ENCODE results near the gene SI.
A peak's percentile ranks its signal among the peaks of the same experiment; 100 is the strongest.
"Not testable (repeated sequence)": the region's sequence is repeated elsewhere in the genome, so short reads cannot be mapped to it uniquely, and the experiment has no call there.

The SI gene

DNA sequence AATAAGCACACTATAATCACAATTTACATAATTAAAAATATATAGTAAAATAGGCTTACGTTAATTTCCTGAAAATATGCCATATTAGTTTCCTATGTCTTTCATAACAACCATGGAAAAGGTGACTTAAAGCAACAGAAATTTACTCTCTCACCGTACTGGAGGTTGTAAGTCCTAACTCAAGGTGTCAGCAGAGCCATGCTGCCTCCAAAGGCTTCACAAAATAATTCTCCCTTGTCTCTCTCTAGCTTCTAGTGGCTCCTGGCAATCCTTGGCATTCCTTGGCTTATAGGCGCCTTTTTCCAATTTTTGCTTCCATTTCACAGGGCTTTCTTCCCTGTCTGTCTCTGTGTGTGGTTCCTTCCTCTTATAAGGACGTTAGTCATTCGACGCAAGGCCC, 7.6 kb downstream of the SI start:
- DNase-seq (ENCODE audit: low read depth): no peak
- H3K4me3 ChIP-seq (ENCODE audit: low read depth, low read length): no peak overlapping the region
- TF ChIP-seq, protein P1, sequence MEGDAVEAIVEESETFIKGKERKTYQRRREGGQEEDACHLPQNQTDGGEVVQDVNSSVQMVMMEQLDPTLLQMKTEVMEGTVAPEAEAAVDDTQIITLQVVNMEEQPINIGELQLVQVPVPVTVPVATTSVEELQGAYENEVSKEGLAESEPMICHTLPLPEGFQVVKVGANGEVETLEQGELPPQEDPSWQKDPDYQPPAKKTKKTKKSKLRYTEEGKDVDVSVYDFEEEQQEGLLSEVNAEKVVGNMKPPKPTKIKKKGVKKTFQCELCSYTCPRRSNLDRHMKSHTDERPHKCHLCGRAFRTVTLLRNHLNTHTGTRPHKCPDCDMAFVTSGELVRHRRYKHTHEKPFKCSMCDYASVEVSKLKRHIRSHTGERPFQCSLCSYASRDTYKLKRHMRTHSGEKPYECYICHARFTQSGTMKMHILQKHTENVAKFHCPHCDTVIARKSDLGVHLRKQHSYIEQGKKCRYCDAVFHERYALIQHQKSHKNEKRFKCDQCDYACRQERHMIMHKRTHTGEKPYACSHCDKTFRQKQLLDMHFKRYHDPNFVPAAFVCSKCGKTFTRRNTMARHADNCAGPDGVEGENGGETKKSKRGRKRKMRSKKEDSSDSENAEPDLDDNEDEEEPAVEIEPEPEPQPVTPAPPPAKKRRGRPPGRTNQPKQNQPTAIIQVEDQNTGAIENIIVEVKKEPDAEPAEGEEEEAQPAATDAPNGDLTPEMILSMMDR (IDR thresholded peaks at IDR 0.05; ENCODE audit: control insufficient read depth, extremely low read depth, insufficient read depth): peak; percentile 26; the same call in 1 of the 2 replicates

DNA sequence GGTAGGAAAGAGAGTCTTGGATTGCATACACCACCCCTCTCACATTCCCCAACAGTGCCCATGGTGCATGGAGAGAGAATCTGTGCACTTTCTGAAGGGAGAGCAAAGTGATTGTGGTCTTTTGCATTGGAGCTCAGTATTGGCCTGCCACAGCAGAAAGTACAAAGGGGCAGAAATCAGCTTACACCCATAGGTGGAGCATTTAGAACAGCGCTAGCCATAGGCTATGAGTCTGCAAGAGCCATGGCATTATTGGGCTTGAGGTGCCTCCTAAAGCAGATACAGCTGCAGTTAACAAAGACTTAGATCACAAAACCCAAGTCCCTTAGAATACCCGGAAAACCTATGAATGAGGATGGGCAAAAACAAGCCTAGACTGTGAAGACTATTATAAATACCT, 21.8 kb downstream of the SI start:
- TF ChIP-seq, protein P1 (IDR thresholded peaks at IDR 0.05; ENCODE audit: control insufficient read depth, extremely low read depth, insufficient read depth): no peak
- no peak for DNase-seq (ENCODE audit: low read depth)
- H3K4me3 ChIP-seq (ENCODE audit: low read depth, low read length): no peak overlapping the region

DNA sequence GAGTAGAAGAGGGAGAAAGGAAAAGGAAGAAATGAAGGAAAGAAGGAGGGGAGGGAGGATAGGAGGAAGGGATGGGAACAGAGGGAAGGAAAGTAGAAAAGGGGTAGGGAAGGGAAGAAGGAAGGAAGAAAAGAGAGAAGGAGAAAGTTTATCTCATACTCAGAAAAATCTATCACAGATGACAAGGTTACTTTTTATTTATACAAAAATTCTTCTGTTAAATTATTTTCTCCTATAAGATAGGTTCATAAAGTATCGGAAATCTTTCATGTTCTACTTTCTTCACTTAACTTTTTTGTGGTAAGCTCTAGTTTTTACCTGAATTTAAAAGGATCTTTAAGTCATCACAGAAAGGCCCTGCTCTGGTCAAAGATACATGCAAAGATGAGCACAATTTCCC, 38.1 kb downstream of the SI start:
- no peak overlapping the region for H3K4me3 ChIP-seq (ENCODE audit: low read depth, low read length)
- DNase-seq (ENCODE audit: low read depth): no peak
- TF ChIP-seq, protein P1 (IDR thresholded peaks at IDR 0.05; ENCODE audit: control insufficient read depth, extremely low read depth, insufficient read depth): no peak

DNA sequence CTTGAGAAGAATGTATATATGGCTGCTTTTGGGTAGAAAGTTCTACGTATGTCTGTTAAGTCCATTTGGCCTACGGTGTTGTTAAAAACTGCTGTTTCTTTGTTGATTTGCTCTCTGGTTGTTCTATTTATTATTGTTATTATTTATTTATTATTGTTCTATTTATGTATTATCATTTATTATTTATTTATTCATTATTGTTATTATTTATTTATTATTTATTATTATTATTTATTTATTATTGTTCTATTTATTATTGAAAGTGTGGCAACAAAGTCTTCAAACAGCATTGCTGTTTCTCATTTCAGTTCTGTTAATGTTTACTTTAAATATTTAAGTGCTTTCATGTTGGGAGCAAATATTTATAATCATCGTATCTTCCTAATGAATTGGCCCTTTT, 66.7 kb downstream of the SI start:
- no peak for DNase-seq (ENCODE audit: low read depth)
- no peak overlapping the region for H3K4me3 ChIP-seq (ENCODE audit: low read depth, low read length)
- TF ChIP-seq, protein P1 (IDR thresholded peaks at IDR 0.05; ENCODE audit: control insufficient read depth, extremely low read depth, insufficient read depth): no peak

DNA sequence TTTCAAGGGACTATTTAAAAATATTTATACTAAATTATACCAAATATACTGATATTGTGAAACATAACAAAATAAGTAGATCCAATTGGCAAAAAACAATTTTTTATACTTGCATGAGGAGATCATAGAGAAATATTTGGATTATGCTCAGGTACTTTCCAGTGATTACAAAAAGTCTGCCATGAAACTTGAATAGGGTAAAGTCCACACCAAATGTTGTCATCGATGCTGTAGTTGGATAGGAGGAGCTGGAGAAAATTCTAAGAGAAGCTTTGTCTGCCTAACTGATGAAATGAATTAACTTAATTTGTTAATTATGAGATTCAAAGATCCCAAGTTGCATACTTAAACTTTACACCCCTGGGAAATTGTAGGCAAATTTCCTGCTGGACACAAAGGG, 93.3 kb downstream of the SI start:
- TF ChIP-seq, protein P1 (IDR thresholded peaks at IDR 0.05; ENCODE audit: control insufficient read depth, extremely low read depth, insufficient read depth): no peak
- DNase-seq (ENCODE audit: low read depth): no peak

DNA sequence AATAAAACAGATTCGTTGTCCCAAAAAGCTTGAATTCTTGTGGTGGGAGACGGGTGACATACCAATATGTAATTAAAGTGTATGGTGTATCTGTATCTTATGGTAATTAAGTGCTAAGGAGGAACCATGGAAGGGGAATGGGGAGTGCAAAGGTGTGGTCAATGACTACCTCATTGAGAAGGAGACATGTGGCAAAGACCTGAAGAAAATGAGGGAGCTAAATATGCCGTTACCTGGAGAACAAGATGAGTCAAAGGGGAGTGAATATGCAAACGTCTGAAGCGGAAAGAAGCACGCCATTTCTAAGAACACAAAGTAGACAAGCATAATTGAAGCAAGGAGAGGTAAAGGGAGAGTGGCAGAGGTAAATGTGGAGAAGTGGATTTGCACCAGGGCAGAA, 115.7 kb downstream of the SI start:
- TF ChIP-seq, protein P1 (IDR thresholded peaks at IDR 0.05; ENCODE audit: control insufficient read depth, extremely low read depth, insufficient read depth): no peak
- no peak for DNase-seq (ENCODE audit: low read depth)
- no peak overlapping the region for H3K4me3 ChIP-seq (ENCODE audit: low read depth, low read length)

More for the DNA sequence above, 93.3 kb downstream of the SI start:
- H3K4me3 ChIP-seq (ENCODE audit: low read depth, low read length): no peak overlapping the region

DNA sequence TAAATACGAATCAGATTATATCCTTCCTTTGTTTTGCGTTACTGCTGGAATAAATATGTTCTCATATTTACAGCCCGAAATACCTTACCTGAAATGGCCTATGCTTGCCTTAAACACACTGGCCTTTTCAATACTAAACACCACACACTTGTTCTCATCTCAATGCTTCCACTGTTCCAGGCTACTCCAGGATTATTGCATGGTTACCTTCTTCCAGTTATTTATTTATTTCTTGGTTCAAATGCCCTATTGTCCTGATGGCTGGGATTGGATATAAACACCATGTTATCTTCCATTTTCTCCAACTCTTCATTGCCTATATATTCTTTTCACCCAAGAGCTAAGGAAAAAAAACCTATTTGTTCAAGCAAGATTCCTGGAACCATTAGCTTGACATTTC, 125.3 kb downstream of the SI start:
- no peak overlapping the region for H3K4me3 ChIP-seq (ENCODE audit: low read depth, low read length)
- TF ChIP-seq, protein P1 (IDR thresholded peaks at IDR 0.05; ENCODE audit: control insufficient read depth, extremely low read depth, insufficient read depth): no peak
- no peak for DNase-seq (ENCODE audit: low read depth)

DNA sequence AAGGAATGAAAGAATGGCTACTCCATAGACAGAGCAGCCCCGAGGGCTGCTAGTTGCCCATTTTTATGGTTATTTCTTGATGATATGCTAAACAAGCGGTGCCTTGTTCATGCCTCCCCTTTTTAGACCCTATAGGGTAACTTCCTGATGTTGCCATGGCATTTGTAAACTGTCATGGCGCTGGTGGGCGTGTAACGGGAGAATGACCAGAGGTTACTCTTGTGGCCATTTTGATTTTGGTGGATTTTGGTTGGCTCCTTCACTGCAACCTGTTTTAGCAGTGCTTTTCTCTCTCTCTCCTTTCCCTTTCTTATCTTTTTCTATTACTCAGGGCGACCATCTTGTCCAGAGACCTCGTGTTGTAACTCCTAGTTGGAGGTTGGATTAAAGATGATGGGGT, 126.9 kb downstream of the SI start:
- not testable (repeated sequence) for H3K4me3 ChIP-seq (ENCODE audit: low read depth, low read length); DNase-seq (ENCODE audit: low read depth)

Data from LNCaP clone FGC (cell line).